Measurements from ENCODE around the gene ZNF93. TPM values are rescaled to one million over a fixed set of nuclear protein-coding genes. Genes with fewer than 3 reads are reported as not detected.

The ZNF93 gene
- total and polyA plus RNA-seq, 9 of the 15 experiments (the other 6 are each of a cell fraction or from before 2014, with no cell fraction given), result 11.1 to 26.3 (median 17.1) TPM

DNA sequence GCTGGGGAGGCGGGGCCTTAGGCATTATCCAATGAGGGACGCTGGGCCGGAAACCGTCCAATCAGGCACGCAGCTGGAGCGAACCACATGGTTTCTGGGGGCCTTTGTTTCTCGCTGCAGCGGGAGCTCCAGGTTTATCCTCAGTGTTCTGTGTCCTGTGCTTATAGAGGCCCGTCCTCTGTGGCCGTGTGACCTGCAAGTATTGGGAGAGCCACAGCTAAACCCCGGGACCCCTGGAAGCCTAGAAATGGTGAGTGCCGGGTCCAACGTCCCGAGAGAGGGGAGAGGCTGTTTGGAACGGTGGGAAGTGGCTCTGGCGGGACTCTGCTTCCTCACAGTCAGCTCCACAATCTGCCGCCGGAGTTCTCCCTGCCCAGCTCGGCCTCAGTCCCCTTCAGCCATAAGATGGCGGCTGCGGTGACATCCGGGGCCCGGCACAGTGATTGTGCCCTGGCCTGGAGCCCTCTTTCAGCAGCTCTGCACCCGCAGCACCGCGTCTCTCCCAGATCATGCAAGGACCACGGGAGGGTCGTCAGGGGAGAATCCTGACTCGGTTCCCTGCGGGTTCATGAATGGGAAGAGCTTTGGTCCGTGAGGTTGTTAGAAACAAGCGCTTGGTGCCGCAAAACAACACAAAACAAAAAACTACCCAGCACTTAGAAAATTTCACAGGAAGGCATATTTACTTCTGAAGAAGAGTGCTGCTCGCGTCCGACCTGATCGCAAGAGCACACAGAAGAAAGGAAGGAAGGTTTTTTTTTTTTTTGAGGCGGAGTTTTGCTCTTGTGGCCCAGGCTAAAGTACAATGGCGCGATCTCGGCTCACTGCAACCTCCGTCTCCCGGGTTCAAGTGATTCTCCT is 34.8 kb upstream of the ZNF93 start, which contains the start of gene ZNF253 (continued):
- no peak for TF ChIP-seq MAFG (tag; conservative IDR thresholded peaks at IDR 0.05)
- TF ChIP-seq ZFX (CRISPR knock-in tag; IDR thresholded peaks at IDR 0.05), result peak; percentile 95
- no peak for TF ChIP-seq NFE2 (IDR thresholded peaks at IDR 0.05; ENCODE audit: low read depth)
- TF ChIP-seq PTRF (tag; IDR thresholded peaks at IDR 0.05), result no peak
- TF ChIP-seq SMAD3 (CRISPR knock-in tag; conservative IDR thresholded peaks at IDR 0.05), result no peak
- peak; percentile 57; the same call in 1 of the 2 replicates for TF ChIP-seq ETV1 (tag; conservative IDR thresholded peaks at IDR 0.05; ENCODE audit: low read depth)
- peak; percentile 98 for TF ChIP-seq NFYB (IDR thresholded peaks at IDR 0.05; ENCODE audit: extremely low read depth, insufficient read length)
- TF ChIP-seq SMARCE1 (IDR thresholded peaks at IDR 0.05), result no peak
- 0 out of 2 replicates have a peak, but pooled peaks have one; percentile 11 for TF ChIP-seq SMC3 (conservative IDR thresholded peaks at IDR 0.05; ENCODE audit: insufficient read depth, low read depth, low read length)
- 0 out of 2 replicates have a peak, but pooled peaks have one; percentile 65 for TF ChIP-seq RAD51 (IDR thresholded peaks at IDR 0.05; ENCODE audit: borderline replicate concordance, low read depth)
- TF ChIP-seq, protein P1, sequence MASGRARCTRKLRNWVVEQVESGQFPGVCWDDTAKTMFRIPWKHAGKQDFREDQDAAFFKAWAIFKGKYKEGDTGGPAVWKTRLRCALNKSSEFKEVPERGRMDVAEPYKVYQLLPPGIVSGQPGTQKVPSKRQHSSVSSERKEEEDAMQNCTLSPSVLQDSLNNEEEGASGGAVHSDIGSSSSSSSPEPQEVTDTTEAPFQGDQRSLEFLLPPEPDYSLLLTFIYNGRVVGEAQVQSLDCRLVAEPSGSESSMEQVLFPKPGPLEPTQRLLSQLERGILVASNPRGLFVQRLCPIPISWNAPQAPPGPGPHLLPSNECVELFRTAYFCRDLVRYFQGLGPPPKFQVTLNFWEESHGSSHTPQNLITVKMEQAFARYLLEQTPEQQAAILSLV (tag; IDR thresholded peaks at IDR 0.05), result no peak
- TF ChIP-seq ZNF518B (CRISPR knock-in tag; IDR thresholded peaks at IDR 0.05), result no peak
- TF ChIP-seq, protein P2, sequence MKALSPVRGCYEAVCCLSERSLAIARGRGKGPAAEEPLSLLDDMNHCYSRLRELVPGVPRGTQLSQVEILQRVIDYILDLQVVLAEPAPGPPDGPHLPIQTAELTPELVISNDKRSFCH (CRISPR knock-in tag; IDR thresholded peaks at IDR 0.05), result no peak
- TF ChIP-seq, protein P2 (tag; IDR thresholded peaks at IDR 0.05), result peak; percentile 48; the same call in 1 of the 2 replicates
- TF ChIP-seq ASH1L (IDR thresholded peaks at IDR 0.05; ENCODE audit: borderline replicate concordance, low read depth, partially characterized antibody), result peak; percentile 84
- TF ChIP-seq CTCF (IDR thresholded peaks at IDR 0.05 in 2 of 3, conservative IDR thresholded peaks at IDR 0.05 in 1 of 3; ENCODE audit: insufficient read depth in 2 of 3, low read depth in 1 of 3, low read length in 3 of 3), result peak in 1 of 3 experiments; percentile 17; a peak in 1 of 6 replicates
- TF ChIP-seq COPS2 (conservative IDR thresholded peaks at IDR 0.05), result no peak
- TF ChIP-seq, protein P3, sequence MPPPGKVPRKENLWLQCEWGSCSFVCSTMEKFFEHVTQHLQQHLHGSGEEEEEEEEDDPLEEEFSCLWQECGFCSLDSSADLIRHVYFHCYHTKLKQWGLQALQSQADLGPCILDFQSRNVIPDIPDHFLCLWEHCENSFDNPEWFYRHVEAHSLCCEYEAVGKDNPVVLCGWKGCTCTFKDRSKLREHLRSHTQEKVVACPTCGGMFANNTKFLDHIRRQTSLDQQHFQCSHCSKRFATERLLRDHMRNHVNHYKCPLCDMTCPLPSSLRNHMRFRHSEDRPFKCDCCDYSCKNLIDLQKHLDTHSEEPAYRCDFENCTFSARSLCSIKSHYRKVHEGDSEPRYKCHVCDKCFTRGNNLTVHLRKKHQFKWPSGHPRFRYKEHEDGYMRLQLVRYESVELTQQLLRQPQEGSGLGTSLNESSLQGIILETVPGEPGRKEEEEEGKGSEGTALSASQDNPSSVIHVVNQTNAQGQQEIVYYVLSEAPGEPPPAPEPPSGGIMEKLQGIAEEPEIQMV (tag; conservative IDR thresholded peaks at IDR 0.05; ENCODE audit: low read depth), result 0 out of 2 replicates have a peak, but pooled peaks have one; percentile 20

Data from K562 (cell line).